ENCODE measurements around the gene LCA5. TPM values are rescaled to one million over a fixed set of nuclear protein-coding genes. Genes with fewer than 3 reads are reported as not detected.

LCA5 gene
- total and polyA plus RNA-seq, 2 donors (not counting 3 experiments of a cell fraction or from before 2014, with no cell fraction given) = 0.57 to 4.2 TPM

DNA sequence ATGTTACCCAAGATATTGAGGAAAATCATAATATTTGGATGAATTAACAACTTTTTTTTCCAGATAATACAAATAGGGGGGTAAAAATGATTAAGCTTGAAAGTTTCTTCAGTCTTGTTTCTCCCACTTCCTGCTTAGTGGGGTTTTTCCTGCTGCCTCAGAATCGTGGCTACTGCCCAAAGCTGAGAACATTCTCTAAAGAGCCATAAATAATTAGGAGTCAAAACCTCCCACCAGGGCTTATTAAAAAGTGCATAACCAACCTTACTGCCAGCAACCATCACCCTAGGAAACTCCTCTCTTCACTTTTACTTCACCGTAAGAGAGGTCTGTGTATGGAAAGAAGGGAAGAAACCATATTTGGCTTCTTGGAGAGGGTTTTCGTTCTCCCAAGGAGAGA, 9.0 kb upstream of the LCA5 start:
- dilution Hi-C loops (cut with MboI; ENCODE audit: extremely low pct_ligation_motif_present, low sequenced_read_pairs) (no loop called here), intact Hi-C loops (cut with micrococcal nuclease) (no loop called here)
- H3K27ac ChIP-seq (ENCODE audit: insufficient read depth, low read depth, low read length) = peak overlapping the region; percentile 86
- H3K9me3 ChIP-seq (replicated peaks; ENCODE audit: control insufficient read depth, insufficient read depth, low read length) = no peaks in the 10 kb centered on the region
- no peaks in the 10 kb centered on the region for H3K9me1 ChIP-seq (replicated peaks; ENCODE audit: control insufficient read depth, extremely low read depth, insufficient read depth, low read length)
- H3K9ac ChIP-seq (replicated peaks; ENCODE audit: extremely low read depth, insufficient read depth, low read length) = peak overlapping the region; percentile 76
- TF ChIP-seq FOS (IDR thresholded peaks at IDR 0.05; ENCODE audit: borderline replicate concordance, insufficient read depth, low read length) (no peak), POLR2AphosphoS5 (IDR thresholded peaks at IDR 0.05; ENCODE audit: insufficient read depth, low read depth, low read length) (no peak), POLR2A (IDR thresholded peaks at IDR 0.05; ENCODE audit: low read depth, low read length) (no peak), EZH2 (IDR thresholded peaks at IDR 0.05; ENCODE audit: borderline replicate concordance, low read depth, low read length, severe bottlenecking) (no peak), JUN (IDR thresholded peaks at IDR 0.05; ENCODE audit: borderline replicate concordance, insufficient read depth, insufficient read length, low read depth) (no peak), MYC (IDR thresholded peaks at IDR 0.05; ENCODE audit: low read depth, low read length) (no peak)
- DNase-seq (ENCODE audit: low read depth, low spot score) (peak; percentile 44), FAIRE-seq (no peak)
- no peaks in the 10 kb centered on the region for H4K20me1 ChIP-seq (replicated peaks; ENCODE audit: control insufficient read depth, extremely low read depth, insufficient read depth, low read length)
- BruUV-seq (replicated peaks) = no TSS peak
- no peaks in the 10 kb centered on the region for H3K79me2 ChIP-seq (ENCODE audit: control insufficient read depth, insufficient read depth, low read length)
- H2AFZ ChIP-seq (ENCODE audit: low read depth, low read length) = peak overlapping the region; percentile 53
- H3K27me3 ChIP-seq (ENCODE audit: control insufficient read depth in 2 of 2, insufficient read depth in 2 of 2, low read length in 2 of 2) = no peaks in the 10 kb centered on the region
- ChIA-PET CTCF (interaction anchor here (1.6 to 3.9 kb wide), 4 partner anchors 10 to 126 kb away, joined by 7 to 18 read pairs (median 10); no protein-coding TSS in a partner anchor), POLR2A (interaction anchor here (0.6 kb wide), 1 partner anchor 15 kb away, joined by 8 read pairs; no protein-coding TSS in a partner anchor)
- H3K4me3 ChIP-seq (replicated peaks in 1 of 3; ENCODE audit: insufficient read depth in 1 of 3, low read depth in 1 of 3, low read length in 3 of 3) = no peak overlapping the region
- peaks cover 24% of the 10 kb centered on the region for H3K4me1 ChIP-seq (ENCODE audit: control insufficient read depth, extremely low read depth, insufficient read depth, low read length)
- no peaks in the 10 kb centered on the region for H3K36me3 ChIP-seq (ENCODE audit: control insufficient read depth in 2 of 2, extremely low read depth in 1 of 2, insufficient read depth in 2 of 2, low read length in 2 of 2)
- no peak overlapping the region for H3K4me2 ChIP-seq (ENCODE audit: insufficient read depth, low read length)

DNA sequence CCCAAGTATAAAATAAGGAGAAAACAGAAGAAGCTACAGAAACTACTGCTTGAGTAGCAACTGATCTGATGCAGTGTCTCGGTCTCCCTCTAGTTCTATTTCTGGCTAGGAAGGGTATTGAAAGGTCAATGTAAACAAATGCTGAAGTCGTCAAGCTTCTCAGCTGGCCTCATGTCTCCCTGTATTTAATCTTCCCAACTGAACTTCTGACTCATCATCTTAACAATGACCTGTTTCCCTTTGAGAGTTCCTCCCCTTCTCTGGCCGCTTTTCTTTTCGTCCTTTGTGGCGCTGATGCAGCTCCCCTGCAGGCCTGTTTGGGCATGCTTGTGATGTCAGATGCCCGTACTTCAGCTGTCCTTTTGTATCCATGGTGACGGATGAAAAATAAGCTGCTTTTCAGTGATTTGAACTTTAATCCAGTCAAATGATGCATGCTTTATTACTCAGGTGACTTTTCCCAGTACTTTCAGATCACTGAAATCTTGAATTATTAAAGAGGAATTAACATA, 7.8 kb upstream of the LCA5 start:
- no peak overlapping the region for H3K4me3 ChIP-seq (replicated peaks in 1 of 3; ENCODE audit: insufficient read depth in 1 of 3, low read depth in 1 of 3, low read length in 3 of 3)
- dilution Hi-C loops (cut with MboI; ENCODE audit: extremely low pct_ligation_motif_present, low sequenced_read_pairs) = no loop called here
- FAIRE-seq = peak; percentile 97

More for the DNA sequence above, 7.8 kb upstream of the LCA5 start:
- H3K9me3 ChIP-seq (replicated peaks; ENCODE audit: control insufficient read depth, insufficient read depth, low read length) = no peaks in the 10 kb centered on the region
- no TSS peak for BruUV-seq (replicated peaks)
- peak overlapping the region; percentile 86 for H3K27ac ChIP-seq (ENCODE audit: insufficient read depth, low read depth, low read length)
- H3K9me1 ChIP-seq (replicated peaks; ENCODE audit: control insufficient read depth, extremely low read depth, insufficient read depth, low read length) = no peaks in the 10 kb centered on the region
- CTCF ChIA-PET = interaction anchor here (0.8 to 3.9 kb wide), 18 partner anchors 9 to 678 kb away, joined by 3 to 18 read pairs (median 4); partner anchors contain the start of genes IRAK1BP1 and PHIP
- H3K79me2 ChIP-seq (ENCODE audit: control insufficient read depth, insufficient read depth, low read length) = no peaks in the 10 kb centered on the region
- peak overlapping the region; percentile 76 for H3K9ac ChIP-seq (replicated peaks; ENCODE audit: extremely low read depth, insufficient read depth, low read length)
- H3K27me3 ChIP-seq (ENCODE audit: control insufficient read depth in 2 of 2, insufficient read depth in 2 of 2, low read length in 2 of 2) = no peaks in the 10 kb centered on the region
- intact Hi-C loops (cut with micrococcal nuclease) = loop anchor here (1.0 to 2.0 kb wide), 7 partner anchors 8 to 946 kb away; partner anchors contain the start of genes HMGN3, LCA5 and PHIP
- no peaks in the 10 kb centered on the region for H4K20me1 ChIP-seq (replicated peaks; ENCODE audit: control insufficient read depth, extremely low read depth, insufficient read depth, low read length)
- no peaks in the 10 kb centered on the region for H3K36me3 ChIP-seq (ENCODE audit: control insufficient read depth in 2 of 2, extremely low read depth in 1 of 2, insufficient read depth in 2 of 2, low read length in 2 of 2)
- H3K4me2 ChIP-seq (ENCODE audit: insufficient read depth, low read length) = peak overlapping the region; percentile 82
- DNase-seq (ENCODE audit: low read depth, low spot score) = peak; percentile 99
- H2AFZ ChIP-seq (ENCODE audit: low read depth, low read length) = no peak overlapping the region
- POLR2A ChIA-PET = interaction anchor here (1.2 kb wide), 1 partner anchor 9 kb away, joined by 5 read pairs; no protein-coding TSS in a partner anchor
- peaks cover 24% of the 10 kb centered on the region for H3K4me1 ChIP-seq (ENCODE audit: control insufficient read depth, extremely low read depth, insufficient read depth, low read length)
- TF ChIP-seq EZH2 (IDR thresholded peaks at IDR 0.05; ENCODE audit: borderline replicate concordance, low read depth, low read length, severe bottlenecking) (no peak), POLR2AphosphoS5 (IDR thresholded peaks at IDR 0.05; ENCODE audit: insufficient read depth, low read depth, low read length) (peak; percentile 81), JUN (IDR thresholded peaks at IDR 0.05; ENCODE audit: borderline replicate concordance, insufficient read depth, insufficient read length, low read depth) (peak; percentile 97), FOS (IDR thresholded peaks at IDR 0.05; ENCODE audit: borderline replicate concordance, insufficient read depth, low read length) (peak; percentile 88), MYC (IDR thresholded peaks at IDR 0.05; ENCODE audit: low read depth, low read length) (no peak), GATA2 (IDR thresholded peaks at IDR 0.05; ENCODE audit: insufficient read depth, insufficient read length, low read depth, low read length) (peak; percentile 49), POLR2A (IDR thresholded peaks at IDR 0.05; ENCODE audit: low read depth, low read length) (peak; percentile 28)
- TF ChIP-seq, protein P1, sequence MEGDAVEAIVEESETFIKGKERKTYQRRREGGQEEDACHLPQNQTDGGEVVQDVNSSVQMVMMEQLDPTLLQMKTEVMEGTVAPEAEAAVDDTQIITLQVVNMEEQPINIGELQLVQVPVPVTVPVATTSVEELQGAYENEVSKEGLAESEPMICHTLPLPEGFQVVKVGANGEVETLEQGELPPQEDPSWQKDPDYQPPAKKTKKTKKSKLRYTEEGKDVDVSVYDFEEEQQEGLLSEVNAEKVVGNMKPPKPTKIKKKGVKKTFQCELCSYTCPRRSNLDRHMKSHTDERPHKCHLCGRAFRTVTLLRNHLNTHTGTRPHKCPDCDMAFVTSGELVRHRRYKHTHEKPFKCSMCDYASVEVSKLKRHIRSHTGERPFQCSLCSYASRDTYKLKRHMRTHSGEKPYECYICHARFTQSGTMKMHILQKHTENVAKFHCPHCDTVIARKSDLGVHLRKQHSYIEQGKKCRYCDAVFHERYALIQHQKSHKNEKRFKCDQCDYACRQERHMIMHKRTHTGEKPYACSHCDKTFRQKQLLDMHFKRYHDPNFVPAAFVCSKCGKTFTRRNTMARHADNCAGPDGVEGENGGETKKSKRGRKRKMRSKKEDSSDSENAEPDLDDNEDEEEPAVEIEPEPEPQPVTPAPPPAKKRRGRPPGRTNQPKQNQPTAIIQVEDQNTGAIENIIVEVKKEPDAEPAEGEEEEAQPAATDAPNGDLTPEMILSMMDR (IDR thresholded peaks at IDR 0.05; ENCODE audit: extremely low read depth in 1 of 2, insufficient read depth in 1 of 2, low read depth in 1 of 2, low read length in 2 of 2) = peak; percentile 60 to 62
- TF ChIP-seq, protein P2, sequence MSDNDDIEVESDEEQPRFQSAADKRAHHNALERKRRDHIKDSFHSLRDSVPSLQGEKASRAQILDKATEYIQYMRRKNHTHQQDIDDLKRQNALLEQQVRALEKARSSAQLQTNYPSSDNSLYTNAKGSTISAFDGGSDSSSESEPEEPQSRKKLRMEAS (IDR thresholded peaks at IDR 0.05; ENCODE audit: insufficient read depth, insufficient read length) = no peak

All from endothelial cell of umbilical vein (primary cell).